Gastroesophageal sphincter (tissue), 4 donors: ENCODE measurements around the gene KANK3. TPM values are rescaled to one million over a fixed set of nuclear protein-coding genes. Genes with fewer than 3 reads are reported as not detected.

Experiments
- ATAC-seq: fragments of 150-250 bp; one replicate; pipeline ENCODE4 v1.9.1; 2016; ENCODE audit warnings: mild to moderate bottlenecking, moderate library complexity
- H3K27ac ChIP-seq, 4 donors: fragments of 200-600 bp; sonication (generic) in 3 of 4; 1 replicate in 3 of 4; 2 replicates in 1 of 4; pipeline ENCODE4 v1.5.1; 2016 to 2019
- H3K27me3 ChIP-seq: fragments of 200-600 bp; sonication (generic); one replicate; pipeline ENCODE4 v1.5.1; 2019
- H3K36me3 ChIP-seq, 2 donors: fragments of 200-600 bp; sonication (generic); one replicate each; pipeline ENCODE4 v1.5.1; 2019; ENCODE audit warnings: control low read depth in 1 of 2
- H3K4me1 ChIP-seq, 3 donors: fragments of 200-600 bp; sonication (generic); 1 replicate in 2 of 3; 2 replicates in 1 of 3; pipeline ENCODE4 v1.5.1; 2016 to 2019; ENCODE audit warnings: control low read depth in 2 of 3
- H3K4me3 ChIP-seq, 2 donors: fragments of 200-600 bp; sonication (generic); one replicate each; pipeline ENCODE4 v1.5.1; 2019; ENCODE audit warnings: mild to moderate bottlenecking in 1 of 2, moderate library complexity in 1 of 2
- H3K9me3 ChIP-seq, 3 donors: fragments of 200-600 bp; sonication (generic); one replicate each; pipeline ENCODE4 v1.5.1; 2017 to 2019; ENCODE audit warnings: control low read depth in 2 of 3
- CTCF ChIP-seq, 4 experiments: fragments of 200-600 bp in 2 of 4; fragments of 450-650 bp in 2 of 4; sonication (generic) in 1 of 4; IDR thresholded peaks; one replicate each; pipeline ENCODE4 v1.5.1; 2017 to 2019; ENCODE audit warnings: antibody characterized with exemption in 4 of 4, mild to moderate bottlenecking in 2 of 4, moderate library complexity in 2 of 4
- EP300 ChIP-seq: sonication (generic); formaldehyde crosslinking; IDR thresholded peaks from one replicate; pipeline ENCODE4 v1.6.1; 2017; ENCODE audit warnings: antibody characterized with exemption, mild to moderate bottlenecking
- POLR2A ChIP-seq, 2 donors: fragments of 450-650 bp; IDR thresholded peaks; one replicate each; pipeline ENCODE4 v1.6.1; 2017; ENCODE audit warnings: antibody characterized with exemption in 2 of 2, mild to moderate bottlenecking in 2 of 2, moderate library complexity in 1 of 2
- POLR2AphosphoS5 ChIP-seq: sonication (generic); formaldehyde crosslinking; IDR thresholded peaks from one replicate; pipeline ENCODE4 v1.6.1; 2017; ENCODE audit warnings: antibody characterized with exemption
- WGBS, 2 donors: methylation state at CpG; one replicate each; pipeline ENCODE4 v1.1.5; 2018; ENCODE audit warnings: low coverage in 1 of 2; 5-methylcytosine and 5-hydroxymethylcytosine counted together
- total RNA-seq, 4 donors: library from RNA; depleted of rRNA; stranded (reverse); fragments of >200 nt; gene quantifications; one replicate each; pipeline ENCODE4 v1.1.0, GENCODE V29; 2016

The KANK3 gene
- total RNA-seq, 4 donors from 2014 or later: 9.8 to 22.3 (median 19.2) TPM

- H3K36me3 ChIP-seq: peaks cover 0 to 34% of the 10 kb centered on the region in 2 donors
- H3K4me3 ChIP-seq: no peak overlapping the region
- peaks cover 0 to 5% (median 0%) of the 10 kb centered on the region in 3 donors for H3K9me3 ChIP-seq
- no peak for TF ChIP-seq EP300
- TF ChIP-seq POLR2A (IDR thresholded peaks at IDR 0.05): no peak
- no peak for TF ChIP-seq POLR2AphosphoS5
- TF ChIP-seq CTCF (IDR thresholded peaks at IDR 0.05): no peak
- peaks cover 0 to 50% (median 27%) of the 10 kb centered on the region in 3 donors for H3K4me1 ChIP-seq
- H3K27ac ChIP-seq: no peak overlapping the region
- no peaks in the 10 kb centered on the region for H3K27me3 ChIP-seq
- WGBS, 2 donors: no CpG with 5 or more reads among the region's 1 CpG
- no peak for ATAC-seq
These were observed 19.3 kb downstream of the KANK3 start for GRCh38 chr19:8323781-8324185.

DNA sequence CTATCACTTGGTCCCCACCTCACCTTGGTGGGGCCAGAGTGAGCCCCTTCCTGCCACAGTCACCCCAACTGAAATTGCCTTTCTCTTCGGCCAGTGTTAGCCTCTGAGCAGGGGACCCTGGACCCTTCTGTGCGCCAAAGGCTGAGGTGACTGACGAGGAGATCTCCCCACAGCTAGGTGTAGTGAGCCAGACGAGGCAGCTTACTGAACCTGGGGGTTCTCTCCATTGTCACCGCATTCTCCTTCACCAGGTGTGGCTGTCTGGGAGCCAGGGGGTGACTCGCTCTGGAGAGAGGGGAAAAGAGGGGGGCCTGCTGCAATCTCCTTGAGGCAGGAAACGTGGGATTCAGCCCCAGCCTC is 20.4 kb downstream of the KANK3 start:
- no peaks in the 10 kb centered on the region for H3K27me3 ChIP-seq
- peaks cover 0 to 33% of the 10 kb centered on the region in 2 donors for H3K36me3 ChIP-seq
- H3K9me3 ChIP-seq: peaks cover 0 to 5% (median 0%) of the 10 kb centered on the region in 3 donors
- peak overlapping the region in 1 of 2 donors; percentile 81 for H3K4me3 ChIP-seq
- 60% methylated on average over 1 of the region's 7 CpGs; no CpG with 5 or more reads in 1 of the 2 donors for WGBS, 2 donors
- no peak for TF ChIP-seq POLR2A (IDR thresholded peaks at IDR 0.05)
- TF ChIP-seq EP300: no peak
- no peak for TF ChIP-seq POLR2AphosphoS5
- TF ChIP-seq CTCF (IDR thresholded peaks at IDR 0.05): no peak
- no peak for ATAC-seq
- H3K27ac ChIP-seq: peak overlapping the region in 2 of 4 donors; percentile 94 to 96
- peaks cover 0 to 52% (median 27%) of the 10 kb centered on the region in 3 donors for H3K4me1 ChIP-seq

- no peaks in the 10 kb centered on the region for H3K27me3 ChIP-seq
- H3K4me1 ChIP-seq: peaks cover 0 to 52% (median 27%) of the 10 kb centered on the region in 3 donors
- no peak for TF ChIP-seq POLR2A (IDR thresholded peaks at IDR 0.05)
- no peak for TF ChIP-seq CTCF (IDR thresholded peaks at IDR 0.05)
- TF ChIP-seq POLR2AphosphoS5: no peak
- no peak for TF ChIP-seq EP300
- H3K27ac ChIP-seq: peak overlapping the region; percentile 90 to 99 (median 95)
- no peak for ATAC-seq
- peaks cover 0 to 5% (median 0%) of the 10 kb centered on the region in 3 donors for H3K9me3 ChIP-seq
- H3K4me3 ChIP-seq: peak overlapping the region; percentile 81 to 82
- H3K36me3 ChIP-seq: peaks cover 0 to 35% of the 10 kb centered on the region in 2 donors
- WGBS, 2 donors: 6 to 19% methylated on average over 8 to 23 of the region's 30 CpGs
These were observed 20.9 kb downstream of the KANK3 start for GRCh38 chr19:8321986-8322637.

- H3K4me1 ChIP-seq: peaks cover 0 to 52% (median 27%) of the 10 kb centered on the region in 3 donors
- peak within 1 kb of the TSS; percentile 81 to 82 for H3K4me3 ChIP-seq
- peaks cover 0 to 43% of the 10 kb centered on the region in 2 donors for H3K36me3 ChIP-seq
- ATAC-seq: peak; percentile 95
- 0% methylated on average over 6 to 15 of the region's 72 CpGs for WGBS, 2 donors
- no peaks in the 10 kb centered on the region for H3K27me3 ChIP-seq
- H3K27ac ChIP-seq: peak within 1 kb of the TSS; percentile 90 to 99 (median 95)
- peak in 3 of 4 experiments; percentile 14 to 62 (median 21) for TF ChIP-seq CTCF (IDR thresholded peaks at IDR 0.05)
- peak; percentile 97 for TF ChIP-seq POLR2AphosphoS5
- peak; percentile 92 for TF ChIP-seq POLR2A (IDR thresholded peaks at IDR 0.05)
- no peak for TF ChIP-seq EP300
- no peaks in the 10 kb centered on the region for H3K9me3 ChIP-seq
These were observed 21.7 kb downstream of the KANK3 start, which contains the start of the genes NDUFA7 and RPS28 for GRCh38 chr19:8321067-8321985. NDUFA7 (minus strand) TSS chr19:8321375; CDS start chr19:8321358, 17 bp downstream. RPS28 (plus strand) TSS chr19:8321496; CDS start chr19:8321531, 35 bp downstream.
